GM18867 (cell line): Measurements from ENCODE around the gene CAST.
A peak's percentile ranks its signal among the peaks of the same experiment; 100 is the strongest.

ENCODE experiments used
- ATAC-seq: cut with Tn5 transposase; IDR thresholded peaks from one replicate; pipeline ENCODE4 v1.9.1; 2021; ENCODE audit warnings: mild to moderate bottlenecking, moderate library complexity; ENCODE audit not compliant: unreplicated experiment

Gene CAST

GRCh38 chr5:96809921-96810320 lies 147.7 kb downstream of the CAST start:
- no peak for ATAC-seq

DNA sequence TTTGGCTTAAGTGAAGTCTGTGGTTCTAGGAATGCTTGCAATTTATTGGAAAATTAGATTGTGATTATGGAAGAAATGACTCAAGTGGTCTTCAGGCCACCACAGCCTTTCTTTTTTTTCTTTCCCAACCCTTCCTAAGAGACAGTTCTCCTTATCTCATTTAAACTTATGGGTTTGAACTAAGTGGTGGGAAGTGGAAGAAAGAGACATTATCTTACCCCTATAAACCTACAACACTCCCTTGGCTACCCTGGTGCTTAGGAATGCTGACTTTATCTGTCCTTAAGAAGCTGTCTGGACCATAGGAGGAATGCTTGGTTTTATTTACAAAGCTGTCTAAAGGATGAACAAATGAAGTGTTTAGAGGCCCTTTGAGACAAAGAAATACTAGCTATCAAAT lies 150.7 kb downstream of the CAST start:
- ATAC-seq = no peak

DNA sequence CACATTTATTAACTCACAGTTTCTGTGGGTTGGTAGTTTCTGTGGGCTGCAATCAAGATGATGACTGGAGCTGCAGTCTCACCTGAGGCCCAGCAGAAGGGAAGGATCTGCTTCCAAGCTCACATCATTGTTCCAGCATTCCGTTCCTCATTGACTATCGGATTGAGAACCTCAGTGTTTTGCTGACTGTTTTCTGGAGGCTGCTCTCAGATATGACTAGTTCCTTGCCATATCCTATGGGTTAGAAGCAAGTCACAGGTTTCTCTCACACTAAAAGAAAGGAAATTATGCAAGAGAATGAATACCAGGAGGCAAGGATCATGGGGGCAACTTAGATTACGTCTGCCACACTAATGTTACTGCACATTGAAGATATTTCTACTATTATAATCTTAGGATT lies 151.9 kb downstream of the CAST start:
- ATAC-seq = no peak

DNA sequence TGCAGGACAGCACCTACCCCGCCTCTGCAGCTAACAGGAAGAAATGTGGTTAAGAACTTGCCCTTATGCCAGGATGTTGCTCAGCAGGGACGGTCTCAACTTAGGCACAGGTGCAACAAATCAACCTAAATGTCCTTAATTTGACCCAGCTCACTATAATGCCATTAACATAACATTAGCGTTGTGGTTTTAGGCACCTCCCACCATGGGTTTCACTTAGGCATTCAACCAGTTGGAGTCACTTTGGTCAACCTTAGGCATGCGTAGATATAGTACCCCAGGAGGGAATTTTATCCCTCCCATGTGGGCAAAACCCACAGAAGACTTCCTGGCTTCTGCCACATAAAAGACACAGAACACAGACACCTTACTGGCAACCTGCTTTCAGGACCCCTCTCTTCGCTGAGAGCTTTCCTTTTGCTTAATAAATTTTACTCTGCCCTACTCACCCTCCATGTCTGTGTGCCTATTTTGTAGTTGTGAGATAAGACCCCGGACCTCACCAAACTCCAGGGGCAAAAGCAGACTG lies 154.3 kb downstream of the CAST start:
- peak; percentile 88 for ATAC-seq

- peak; percentile 44 for ATAC-seq
Observed at GRCh38 chr5:96816991-96817390, 154.8 kb downstream of the CAST start.

DNA sequence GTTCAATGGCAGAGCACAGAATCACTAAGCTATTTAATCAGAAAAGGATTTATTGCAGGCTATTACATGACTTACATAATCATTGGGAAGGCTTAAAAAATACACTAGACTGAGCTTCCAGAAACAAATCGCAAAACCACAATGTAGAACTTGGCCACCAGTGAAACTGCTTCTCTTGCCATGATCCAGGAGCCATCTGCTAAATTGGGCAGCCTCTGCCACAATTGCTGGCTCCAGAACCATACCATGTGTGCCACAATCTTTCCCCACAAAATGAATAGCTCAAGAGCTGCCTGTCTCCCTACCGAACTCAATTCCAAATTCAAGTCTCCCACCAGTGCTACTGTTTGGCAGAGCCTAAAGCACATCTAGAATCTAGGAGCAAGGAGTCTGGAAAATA lies 155.3 kb downstream of the CAST start:
- ATAC-seq = no peak

DNA sequence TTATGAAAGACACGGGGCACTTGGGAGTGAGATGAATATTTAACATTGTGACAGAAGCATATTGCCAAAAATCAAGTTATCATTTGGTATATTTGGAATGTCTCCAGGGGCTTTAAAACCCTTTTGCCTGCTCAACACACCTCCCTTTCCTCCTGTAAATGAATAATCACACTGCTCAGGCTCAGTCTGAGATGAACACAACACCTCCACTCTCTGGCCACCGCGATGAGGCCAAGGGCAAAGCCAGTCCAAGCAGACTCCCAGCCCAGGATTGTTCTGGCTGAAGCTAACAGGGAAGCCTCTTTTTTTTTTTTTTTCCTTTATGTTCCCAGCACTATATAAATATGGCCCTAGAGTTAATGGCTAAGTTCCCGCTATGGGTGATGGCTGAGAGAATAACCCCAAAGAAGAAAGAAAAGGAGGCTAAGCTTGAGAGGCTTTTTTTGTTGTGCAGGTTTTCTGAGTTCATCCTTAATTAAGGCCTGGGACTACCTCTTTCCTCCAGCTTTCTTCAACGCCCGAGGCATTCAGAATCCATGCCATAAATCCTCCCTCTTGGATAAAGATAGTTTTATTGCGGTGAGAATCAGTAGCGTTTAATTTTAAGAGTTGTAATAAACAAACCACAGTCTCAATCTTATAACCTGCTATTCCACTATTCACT lies 156.1 kb downstream of the CAST start:
- ATAC-seq = no peak

DNA sequence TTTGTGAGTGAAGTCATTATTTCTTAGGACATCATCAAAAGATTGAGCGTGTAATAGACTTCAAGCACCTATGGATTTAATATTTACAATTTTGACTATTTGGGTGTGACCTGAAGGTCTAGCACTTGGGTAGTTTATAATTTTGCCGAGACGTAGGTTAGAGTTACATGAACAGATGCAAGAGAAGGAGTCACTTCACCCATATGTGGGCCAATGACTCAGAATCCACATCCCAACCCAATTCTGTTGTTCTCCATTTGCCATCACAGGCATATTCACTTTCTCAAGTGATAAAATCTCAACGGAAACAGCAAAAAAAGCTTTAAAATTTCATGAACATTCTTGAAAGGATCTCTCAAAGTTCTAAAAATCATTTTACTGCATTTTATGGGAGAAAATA lies 157.6 kb downstream of the CAST start:
- ATAC-seq = no peak

GRCh38 chr5:96821260-96821916 lies 159.2 kb downstream of the CAST start:
- ATAC-seq = no peak

DNA sequence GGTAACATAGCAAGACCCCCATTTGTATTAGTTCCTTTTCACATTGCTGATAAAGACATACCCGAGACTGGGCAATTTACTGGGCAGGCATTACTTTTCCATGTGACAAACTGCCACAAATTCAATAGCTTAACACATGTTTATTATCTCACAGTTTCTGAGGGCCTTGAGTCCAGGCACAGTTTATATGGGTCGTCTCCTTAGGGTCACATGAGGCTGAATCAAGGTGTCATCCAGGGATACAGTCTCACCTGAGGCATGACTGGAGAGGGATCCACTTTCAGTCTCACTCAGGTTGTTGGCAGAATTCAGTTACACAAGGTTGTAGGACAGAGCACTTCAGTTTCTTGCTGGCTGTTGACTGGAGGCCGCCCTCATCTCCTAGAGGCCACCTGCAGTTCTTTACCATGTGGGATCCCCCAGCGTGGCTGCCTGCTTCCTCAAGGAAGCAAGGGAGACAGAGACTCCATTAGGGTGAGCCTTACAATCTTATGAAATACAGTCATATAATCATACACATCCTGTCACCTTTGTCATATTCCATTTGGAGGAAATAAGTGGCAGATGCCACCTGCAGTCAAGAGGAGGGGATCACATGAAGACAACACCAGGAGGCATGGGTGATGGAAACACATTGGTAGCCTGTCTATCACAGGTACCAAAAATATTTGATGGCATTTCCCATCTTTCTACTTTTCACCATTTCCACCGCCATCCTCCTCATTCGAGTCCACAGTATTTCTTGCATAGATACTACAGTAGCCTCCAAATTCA lies 160.7 kb downstream of the CAST start:
- no peak for ATAC-seq

GRCh38 chr5:96823900-96824380 lies 161.8 kb downstream of the CAST start:
- peak; percentile 89 for ATAC-seq
